HG03159 (cell line): Measurements from ENCODE around the gene GRK3.
"Not testable (repeated sequence)": the region's sequence is repeated elsewhere in the genome, so short reads cannot be mapped to it uniquely, and the experiment has no call there.

Source experiments
- ATAC-seq: cut with Tn5 transposase; IDR thresholded peaks from one replicate; pipeline ENCODE4 v1.9.1; 2021; ENCODE audit warnings: mild to moderate bottlenecking, moderate library complexity; ENCODE audit not compliant: unreplicated experiment

The GRK3 gene

DNA sequence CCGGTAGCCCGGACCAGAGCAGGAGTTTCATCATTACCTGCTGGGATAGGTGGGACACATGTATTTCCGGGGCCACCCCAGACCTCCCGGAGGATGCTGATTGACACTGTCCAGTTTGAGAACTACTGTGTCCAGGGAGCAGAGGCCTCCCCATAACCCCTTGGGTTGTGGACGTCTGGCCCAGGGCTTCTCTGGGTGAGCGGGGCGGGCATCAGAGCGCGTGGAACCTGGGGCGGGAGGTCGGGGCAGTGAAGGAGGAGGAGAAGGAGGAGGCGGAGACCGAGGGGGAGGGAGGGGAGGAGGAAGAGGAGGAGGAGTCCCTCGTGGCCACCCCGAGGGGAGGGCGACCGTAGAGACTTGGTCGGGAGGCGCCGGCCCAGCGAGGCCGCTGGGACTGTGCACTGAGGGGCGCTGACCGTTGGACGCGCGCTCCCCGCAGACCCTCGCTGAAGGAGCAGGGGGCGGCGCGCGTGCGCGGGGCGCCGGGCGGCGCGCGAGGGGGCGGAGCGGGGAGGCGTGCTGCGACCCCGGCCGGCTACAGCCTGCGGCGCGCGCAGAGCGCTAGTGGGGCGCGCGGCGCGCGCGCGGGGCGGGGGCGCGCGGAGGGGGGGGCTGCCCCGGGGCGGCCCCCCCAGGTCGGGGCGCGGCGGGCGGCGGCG lies at the start of gene GRK3:
GRK3 (plus strand) TSS at position 356 of the 659 bp plus-strand sequence. CDS start 366 bp downstream, outside the sequence.
- ATAC-seq: peak; percentile 36

- ATAC-seq: no peak
These were observed 46.3 kb upstream of the GRK3 start for GRCh38 chr22:25518000-25518663.

DNA sequence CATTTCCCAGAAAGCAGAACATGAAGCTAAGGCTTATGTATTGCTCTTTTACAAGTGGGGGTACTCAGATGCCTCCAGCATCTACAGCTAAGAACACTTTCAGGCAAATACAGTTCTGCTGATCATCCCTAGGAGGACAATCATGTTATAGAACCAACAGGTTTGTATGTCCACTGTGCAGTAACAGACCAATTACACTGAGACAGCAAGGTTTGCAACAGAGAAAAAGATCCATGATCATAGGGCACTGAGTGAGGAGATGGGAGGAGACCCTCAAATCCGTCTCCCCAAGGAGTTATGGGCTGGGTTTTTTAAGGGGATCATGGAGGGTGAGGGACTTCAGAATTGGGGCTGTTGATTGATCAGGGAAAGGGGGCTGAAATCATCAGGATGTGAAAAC lies 39.1 kb upstream of the GRK3 start:
- no peak for ATAC-seq

- not testable (repeated sequence) for ATAC-seq
These were observed 38.5 kb upstream of the GRK3 start for GRCh38 chr22:25525804-25526584.

DNA sequence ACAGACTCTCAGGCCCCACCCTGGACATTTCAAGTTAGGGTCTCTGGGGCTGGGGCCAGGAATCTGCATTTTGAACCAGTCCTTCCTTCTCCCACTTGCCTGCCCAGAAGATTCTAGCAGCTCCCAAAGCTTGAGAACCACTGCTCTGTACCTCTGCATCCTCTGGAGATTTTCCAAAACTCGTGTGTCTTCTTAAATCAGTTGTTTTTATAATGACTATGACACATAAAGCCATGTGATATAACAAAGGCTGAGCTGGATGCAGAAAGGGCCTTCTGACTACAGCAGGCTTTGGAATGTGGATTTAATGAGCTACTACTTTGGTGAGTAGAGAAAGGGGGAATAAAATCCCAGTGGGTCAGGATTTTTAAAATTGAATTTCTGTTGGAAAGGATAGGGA lies 37.5 kb upstream of the GRK3 start:
- ATAC-seq: not testable (repeated sequence)

GRCh38 chr22:25528068-25528467 lies 36.4 kb upstream of the GRK3 start:
- not testable (repeated sequence) for ATAC-seq

- ATAC-seq: not testable (repeated sequence)
These were observed 35.4 kb upstream of the GRK3 start for GRCh38 chr22:25529059-25529458.

DNA sequence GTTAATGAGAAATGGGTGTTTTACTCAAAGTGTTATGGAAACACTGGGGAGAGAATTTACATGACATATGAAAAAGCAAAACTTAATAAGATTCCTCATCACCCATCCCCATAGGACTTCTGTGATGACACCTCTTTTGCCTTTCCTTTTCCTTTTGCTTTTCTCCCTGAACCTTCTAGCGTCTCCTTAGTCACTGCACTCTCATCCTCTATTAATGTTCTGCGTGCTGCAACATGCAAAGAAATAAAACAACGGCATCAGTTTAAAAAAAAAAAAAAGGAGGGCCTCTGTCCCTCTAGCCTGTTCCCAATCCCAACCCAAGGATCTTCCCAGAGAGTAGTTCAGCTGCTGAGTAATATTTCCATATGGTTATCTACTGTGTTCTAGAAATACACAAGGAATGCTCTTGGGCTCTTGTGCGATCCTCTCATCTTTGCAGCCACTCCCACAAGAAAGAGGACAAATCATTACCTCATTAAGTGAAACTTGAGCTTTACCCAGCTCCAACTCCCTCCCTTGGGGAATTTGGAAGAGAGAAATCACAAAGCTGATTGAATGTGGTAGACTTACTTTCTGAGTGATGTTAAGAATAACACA lies 34.8 kb upstream of the GRK3 start:
- not testable (repeated sequence) for ATAC-seq

- ATAC-seq: not testable (repeated sequence)
These were observed 32.8 kb upstream of the GRK3 start for GRCh38 chr22:25531677-25532076.

DNA sequence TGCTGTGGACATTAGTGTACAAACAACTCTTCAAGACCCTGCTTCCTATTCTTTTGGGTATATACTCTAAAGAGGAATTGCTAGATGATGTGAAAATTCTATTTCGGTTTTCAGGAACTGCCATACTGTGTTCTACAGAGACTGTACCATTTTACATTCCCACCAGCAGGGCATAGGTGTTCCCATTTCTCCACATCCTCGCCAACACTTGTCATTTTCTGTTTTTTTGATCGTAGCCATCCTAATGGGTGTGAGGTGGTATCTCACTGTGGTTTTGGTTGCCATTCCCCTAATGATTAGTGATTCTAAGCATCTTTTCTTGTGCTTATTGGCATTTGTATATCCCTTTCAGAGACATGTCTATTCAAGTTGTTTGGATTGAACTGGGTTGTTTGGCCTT lies 29.8 kb upstream of the GRK3 start:
- no peak for ATAC-seq

DNA sequence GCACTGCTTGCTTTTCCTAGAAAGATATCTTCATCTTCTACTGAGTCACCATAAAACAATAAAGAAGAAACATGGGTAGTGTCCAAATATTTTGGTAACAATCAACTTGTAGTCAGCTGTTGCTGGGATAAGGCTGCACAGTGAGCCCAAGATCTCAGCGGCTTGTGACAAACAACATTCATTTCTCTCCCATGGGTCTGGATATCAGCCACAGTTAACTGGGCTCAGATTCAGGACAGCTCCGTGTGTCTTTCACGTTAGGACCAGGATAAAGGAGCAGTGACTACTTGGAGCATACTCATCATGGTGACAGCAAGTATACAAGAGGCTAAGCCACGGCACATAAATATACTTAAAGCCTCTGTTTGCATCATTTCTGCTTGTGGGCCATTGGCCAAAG lies 27.9 kb upstream of the GRK3 start:
- no peak for ATAC-seq

- no peak for ATAC-seq
These were observed 24.1 kb upstream of the GRK3 start for GRCh38 chr22:25540166-25540907.

DNA sequence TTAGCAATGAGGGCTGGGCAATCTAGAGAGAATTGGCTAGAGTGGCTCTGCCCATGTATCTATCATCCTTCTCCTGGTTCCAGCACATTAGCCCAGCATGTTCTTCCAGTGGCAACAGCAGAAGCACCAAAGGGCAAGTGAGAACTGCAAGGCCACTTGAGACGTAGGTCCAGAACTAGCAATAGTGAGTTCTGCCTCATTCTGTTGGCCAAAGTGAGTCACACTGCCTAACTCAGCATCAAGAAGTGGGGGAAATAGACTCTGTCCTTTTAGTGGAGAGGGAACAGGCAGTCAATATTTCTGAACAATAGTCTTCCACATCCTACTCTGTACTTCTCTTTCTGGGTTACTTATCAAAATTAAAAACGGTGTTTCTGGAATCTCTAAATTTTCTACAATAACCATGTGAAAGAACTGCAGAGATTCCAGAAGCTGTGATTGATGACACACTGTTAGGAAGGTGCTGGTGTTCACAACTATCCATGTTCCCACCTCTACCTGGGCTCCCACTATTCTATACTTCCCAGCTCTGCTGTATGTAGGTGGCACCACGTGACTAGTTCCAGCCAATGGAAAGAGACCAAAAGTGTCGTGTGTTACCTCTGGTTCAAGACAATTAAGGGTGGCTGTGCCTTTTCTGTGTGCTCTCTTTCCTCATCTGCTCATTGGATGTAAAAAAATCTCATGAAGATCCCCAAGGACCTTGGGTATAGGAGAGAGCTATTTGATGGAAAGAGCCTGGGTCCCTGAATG lies 23.4 kb upstream of the GRK3 start:
- ATAC-seq: no peak

DNA sequence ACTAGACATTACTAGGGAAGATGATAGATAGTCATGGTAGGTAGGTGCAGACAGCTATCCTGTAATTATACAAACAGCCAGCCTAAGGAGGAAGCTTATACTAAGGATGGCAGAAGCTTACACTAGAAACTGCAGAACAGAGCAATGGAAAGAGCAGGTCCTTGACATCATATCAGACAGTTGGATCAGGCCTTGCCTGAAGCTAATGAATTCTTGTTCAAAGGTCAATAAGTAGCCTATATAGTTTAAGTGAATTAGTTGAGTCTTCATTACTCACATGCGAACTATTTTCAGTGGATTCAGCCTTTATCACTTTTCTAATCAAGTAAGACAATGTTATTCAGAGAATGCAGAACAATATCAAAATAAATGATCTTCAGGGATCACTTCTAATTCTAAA lies 22.3 kb upstream of the GRK3 start:
- ATAC-seq: no peak

DNA sequence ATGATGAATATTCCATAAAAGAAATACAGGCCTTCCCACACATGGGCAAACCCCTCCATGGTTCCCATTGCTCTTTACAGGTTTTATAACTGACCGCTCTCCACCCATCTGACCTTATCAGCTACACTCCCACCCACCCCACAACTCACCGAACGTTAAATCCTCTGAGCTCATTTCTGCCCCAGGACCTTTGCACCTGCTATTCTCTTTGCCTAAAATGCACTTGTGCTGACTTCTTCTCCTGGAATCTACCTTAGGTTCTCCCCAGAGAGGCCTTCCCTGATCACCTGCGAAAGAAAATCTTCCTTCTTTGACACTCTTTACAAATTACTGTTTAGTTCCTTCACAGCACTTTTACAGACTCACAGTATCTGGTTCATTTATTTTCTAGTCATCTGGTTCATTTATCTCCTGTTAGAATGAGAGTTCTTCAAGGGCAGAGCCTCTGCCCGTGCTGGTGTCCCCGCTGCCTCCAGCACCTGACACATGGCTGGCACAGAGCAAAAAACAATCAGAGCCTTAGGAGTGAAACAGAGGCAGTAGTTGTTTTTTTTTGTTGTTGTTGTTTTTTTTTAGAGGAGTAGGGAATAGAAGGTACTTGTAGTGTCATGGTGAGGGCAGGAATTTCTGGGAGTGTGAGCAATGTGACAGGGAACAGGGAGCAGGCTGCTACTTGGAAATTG lies 21.6 kb upstream of the GRK3 start:
- no peak for ATAC-seq

DNA sequence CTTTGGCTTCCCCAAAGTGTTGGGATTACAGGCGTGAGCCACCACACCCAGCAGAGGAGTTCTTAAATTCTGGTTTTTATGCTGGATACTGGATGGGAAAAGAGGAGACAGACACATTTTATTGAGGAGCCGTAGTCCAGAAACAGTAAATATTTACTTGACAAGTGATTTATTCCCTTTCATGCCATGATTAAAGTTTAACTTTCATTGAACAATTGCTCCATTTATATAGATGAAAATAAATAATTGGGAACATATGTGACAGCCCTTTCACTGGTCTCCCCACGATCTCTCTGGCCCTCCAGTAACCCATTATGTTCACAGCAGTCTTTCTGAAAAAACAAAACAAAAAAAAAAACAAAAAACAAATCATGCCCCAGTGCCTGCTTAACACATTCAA lies 19.3 kb upstream of the GRK3 start:
- no peak for ATAC-seq

DNA sequence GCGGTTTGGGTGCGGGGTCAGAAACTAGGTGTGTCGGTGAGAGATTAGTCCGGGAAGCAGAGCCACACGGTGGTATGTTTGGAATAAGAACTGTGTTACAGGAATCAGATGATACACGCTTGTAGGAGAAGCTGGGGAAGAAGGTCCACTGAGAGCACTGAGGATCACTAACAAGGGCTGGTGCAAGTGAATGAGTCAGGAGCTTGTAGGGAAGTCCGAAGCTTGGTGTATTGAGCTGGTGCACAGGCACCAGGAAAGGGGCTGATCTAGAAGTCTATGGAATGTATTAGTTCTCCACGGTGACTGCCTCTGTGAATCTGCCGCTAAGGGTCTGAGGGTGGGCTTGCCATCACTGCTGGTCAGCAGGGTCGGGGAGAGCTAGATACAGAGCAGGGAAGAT lies 18.8 kb upstream of the GRK3 start:
- no peak for ATAC-seq

DNA sequence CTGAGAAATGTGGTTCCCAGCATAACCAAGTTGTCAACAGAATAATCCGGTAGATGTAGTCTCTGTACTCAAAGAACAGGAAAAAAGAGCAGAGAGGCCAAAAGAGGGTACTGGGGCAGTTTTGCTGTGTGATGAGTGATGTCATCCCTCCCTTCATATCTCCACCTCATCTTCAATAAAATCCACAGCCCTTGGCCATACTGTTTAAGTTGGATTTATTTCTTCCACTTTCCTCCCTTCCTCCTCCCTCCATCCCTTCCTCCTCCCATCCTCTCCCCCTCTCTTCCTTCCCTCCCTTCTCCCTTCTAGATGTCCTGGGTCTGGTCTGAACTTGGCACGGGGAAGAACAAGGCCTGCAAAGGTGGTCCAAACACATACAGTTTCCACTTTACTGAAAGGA lies 18.2 kb upstream of the GRK3 start:
- ATAC-seq: no peak

GRCh38 chr22:25546751-25547150 lies 17.7 kb upstream of the GRK3 start:
- no peak for ATAC-seq
